Liver (tissue), 9 donors: Measurements from ENCODE around the gene MBP. TPM values are rescaled to one million over a fixed set of nuclear protein-coding genes. Genes with fewer than 3 reads are reported as not detected.

Experiments
- DNase-seq: peaks from one replicate; pipeline ENCODE4 v3.0.0-alpha.2; 2017; ENCODE audit warnings: low spot score
- H3K27ac ChIP-seq, 2 donors: one replicate each; pipeline ENCODE4 v1.7.0; 2013; ENCODE audit warnings: inconsistent platforms in 2 of 2, low read length in 2 of 2, control low read depth in 1 of 2, low read depth in 1 of 2, mild to moderate bottlenecking in 1 of 2
- H3K27me3 ChIP-seq, 4 donors: one replicate each; pipeline versions ENCODE4 v1.6.1 to v1.7.0; 2013; ENCODE audit warnings: low read length in 3 of 4, inconsistent platforms in 1 of 4, mild to moderate bottlenecking in 1 of 4, moderate library complexity in 1 of 4; ENCODE audit not compliant: control insufficient read depth in 4 of 4, insufficient read depth in 4 of 4
- H3K36me3 ChIP-seq, 4 donors: one replicate each; pipeline versions ENCODE4 v1.6.1 to v1.7.0; 2013; ENCODE audit warnings: low read length in 3 of 4, mild to moderate bottlenecking in 3 of 4, low read depth in 1 of 4, moderate library complexity in 1 of 4; ENCODE audit not compliant: control insufficient read depth in 4 of 4, insufficient read depth in 3 of 4
- H3K4me1 ChIP-seq, 4 donors: one replicate each; pipeline versions ENCODE4 v1.6.1 to v1.7.0; 2013; ENCODE audit warnings: low read length in 3 of 4, mild to moderate bottlenecking in 3 of 4, moderate library complexity in 1 of 4; ENCODE audit not compliant: control insufficient read depth in 4 of 4, insufficient read depth in 4 of 4
- H3K4me3 ChIP-seq, 3 donors: one replicate each; pipeline versions ENCODE4 v1.6.1 to v1.7.0; 2013; ENCODE audit warnings: low read length in 3 of 3, control low read depth in 1 of 3, low read depth in 1 of 3, mild to moderate bottlenecking in 1 of 3
- H3K9ac ChIP-seq, 2 donors: one replicate each; pipeline ENCODE4 v1.7.0; 2013; ENCODE audit warnings: low read length in 2 of 2, mild to moderate bottlenecking in 2 of 2, moderate library complexity in 2 of 2, control low read depth in 1 of 2, low read depth in 1 of 2
- H3K9me3 ChIP-seq, 4 donors: one replicate each; pipeline versions ENCODE4 v1.6.1 to v1.7.0; 2013; ENCODE audit warnings: low read length in 3 of 4; ENCODE audit not compliant: control insufficient read depth in 4 of 4
- CTCF ChIP-seq: fragments of 150-350 bp; IDR thresholded peaks from 2 replicates; pipeline ENCODE4 v1.5.1; 2017; ENCODE audit warnings: improper control_type of control experiment, low read depth, low read length; ENCODE audit not compliant: missing input control
- EGR1 ChIP-seq, 2 donors: IDR thresholded peaks; 2 replicates each; pipeline ENCODE4 v1.6.1; 2016 to 2018; ENCODE audit warnings: antibody characterized with exemption in 2 of 2, low read depth in 2 of 2
- FOXA1 ChIP-seq: IDR thresholded peaks from 2 replicates; pipeline ENCODE4 v1.6.1; 2016; ENCODE audit warnings: antibody characterized with exemption
- FOXA2 ChIP-seq: IDR thresholded peaks from 2 replicates; pipeline ENCODE4 v1.6.1; 2016; ENCODE audit warnings: antibody characterized with exemption
- GABPA ChIP-seq, 2 donors: IDR thresholded peaks in 1 of 2; conservative IDR thresholded peaks in 1 of 2; 2 replicates each; pipeline ENCODE4 v1.6.1; 2016; ENCODE audit warnings: antibody characterized with exemption in 2 of 2, mild to moderate bottlenecking in 1 of 2, moderate library complexity in 1 of 2
- HNF4A ChIP-seq, 2 donors: conservative IDR thresholded peaks; 2 replicates each; pipeline ENCODE4 v1.6.1; 2016; ENCODE audit warnings: antibody characterized with exemption in 2 of 2, mild to moderate bottlenecking in 2 of 2
- HNF4G ChIP-seq: IDR thresholded peaks from 2 replicates; pipeline ENCODE4 v1.6.1; 2016; ENCODE audit warnings: antibody characterized with exemption
- NR2F2 ChIP-seq: IDR thresholded peaks from 2 replicates; pipeline ENCODE4 v1.6.1; 2016; ENCODE audit warnings: antibody characterized with exemption
- RAD21 ChIP-seq, 2 donors: IDR thresholded peaks; 2 replicates each; pipeline ENCODE4 v1.6.1; 2016; ENCODE audit warnings: antibody characterized with exemption in 2 of 2, mild to moderate bottlenecking in 2 of 2
- REST ChIP-seq: IDR thresholded peaks from 2 replicates; pipeline ENCODE4 v1.6.1; 2016; ENCODE audit warnings: antibody characterized with exemption, mild to moderate bottlenecking
- RXRA ChIP-seq, 2 donors: IDR thresholded peaks; 2 replicates each; pipeline ENCODE4 v1.6.1; 2017 to 2018; ENCODE audit warnings: antibody characterized with exemption in 2 of 2, mild to moderate bottlenecking in 1 of 2
- SP1 ChIP-seq: IDR thresholded peaks from 2 replicates; pipeline ENCODE4 v1.6.1; 2018; ENCODE audit warnings: antibody characterized with exemption, mild to moderate bottlenecking
- TAF1 ChIP-seq: conservative IDR thresholded peaks from 2 replicates; pipeline ENCODE4 v1.6.1; 2016; ENCODE audit warnings: antibody characterized with exemption, mild to moderate bottlenecking
- YY1 ChIP-seq: IDR thresholded peaks from 2 replicates; pipeline ENCODE4 v1.6.1; 2016; ENCODE audit warnings: antibody characterized with exemption, mild to moderate bottlenecking
- WGBS: extraction: QIAGEN DNeasy Blood & Tissue Kit; methylation state at CpG from one replicate; pipeline ENCODE4 v1.1.7; 2013; 5-methylcytosine and 5-hydroxymethylcytosine counted together
- polyA plus RNA-seq, 2 donors: library from polyadenylated mRNA; stranded (reverse) in 1 of 2; unstranded in 1 of 2; fragments of 200-250 nt in 1 of 2; fragments of >200 nt in 1 of 2; fragmentation: Nextera tagmentation in 1 of 2; extraction: Ambion mirVana in 1 of 2; gene quantifications; one replicate each; pipeline versions ENCODE4 v1.2.1 to v1.2.3, GENCODE V29; 2013 to 2015
- total RNA-seq, 2 donors: library from RNA; depleted of rRNA; stranded (reverse); fragments of >200 nt; gene quantifications; one replicate each; pipeline ENCODE4 v1.2.3, GENCODE V29; 2014
- TF ChIP-seq, protein P1 (sequence below): IDR thresholded peaks from 2 replicates; pipeline ENCODE4 v1.6.1; 2016; ENCODE audit warnings: antibody characterized with exemption
- TF ChIP-seq, protein P2 (sequence below): IDR thresholded peaks from 2 replicates; pipeline ENCODE4 v1.6.1; 2016; ENCODE audit warnings: antibody characterized with exemption
- donor health status: healthy.
- donor health status: healthy.
- donor health status: healthy.
- donor health status: healthy.
- donor health status: healthy.

The MBP gene
- total and polyA plus RNA-seq, 4 donors = 9.7 to 23.3 (median 17.7) TPM

- Histone ChIP-seq H3K9me3 (no peaks in the 10 kb centered on the region), H3K36me3 (no peaks in the 10 kb centered on the region), H3K27ac (no peak overlapping the region), H3K4me3 (no peak overlapping the region), H3K4me1 (peaks cover 15 to 34% (median 24%) of the 10 kb centered on the region in 4 donors), H3K27me3 (no peaks in the 10 kb centered on the region), H3K9ac (no peak overlapping the region)
- 97% methylated on average over 14 of the region's 14 CpGs for WGBS
- TF ChIP-seq, protein P1, sequence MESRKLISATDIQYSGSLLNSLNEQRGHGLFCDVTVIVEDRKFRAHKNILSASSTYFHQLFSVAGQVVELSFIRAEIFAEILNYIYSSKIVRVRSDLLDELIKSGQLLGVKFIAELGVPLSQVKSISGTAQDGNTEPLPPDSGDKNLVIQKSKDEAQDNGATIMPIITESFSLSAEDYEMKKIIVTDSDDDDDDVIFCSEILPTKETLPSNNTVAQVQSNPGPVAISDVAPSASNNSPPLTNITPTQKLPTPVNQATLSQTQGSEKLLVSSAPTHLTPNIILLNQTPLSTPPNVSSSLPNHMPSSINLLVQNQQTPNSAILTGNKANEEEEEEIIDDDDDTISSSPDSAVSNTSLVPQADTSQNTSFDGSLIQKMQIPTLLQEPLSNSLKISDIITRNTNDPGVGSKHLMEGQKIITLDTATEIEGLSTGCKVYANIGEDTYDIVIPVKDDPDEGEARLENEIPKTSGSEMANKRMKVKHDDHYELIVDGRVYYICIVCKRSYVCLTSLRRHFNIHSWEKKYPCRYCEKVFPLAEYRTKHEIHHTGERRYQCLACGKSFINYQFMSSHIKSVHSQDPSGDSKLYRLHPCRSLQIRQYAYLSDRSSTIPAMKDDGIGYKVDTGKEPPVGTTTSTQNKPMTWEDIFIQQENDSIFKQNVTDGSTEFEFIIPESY = no peak
- no peak for TF ChIP-seq FOXA1
- no peak for TF ChIP-seq EGR1 (IDR thresholded peaks at IDR 0.05; ENCODE audit: low read depth in 2 of 2)
- no peak for TF ChIP-seq NR2F2
- TF ChIP-seq HNF4G = no peak
- TF ChIP-seq, protein P2, sequence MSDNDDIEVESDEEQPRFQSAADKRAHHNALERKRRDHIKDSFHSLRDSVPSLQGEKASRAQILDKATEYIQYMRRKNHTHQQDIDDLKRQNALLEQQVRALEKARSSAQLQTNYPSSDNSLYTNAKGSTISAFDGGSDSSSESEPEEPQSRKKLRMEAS = no peak
- no peak for TF ChIP-seq RXRA (IDR thresholded peaks at IDR 0.05)
- TF ChIP-seq YY1 = no peak
- TF ChIP-seq REST = no peak
- no peak for TF ChIP-seq FOXA2
- no peak for TF ChIP-seq GABPA (IDR thresholded peaks at IDR 0.05 in 1 of 2, conservative IDR thresholded peaks at IDR 0.05 in 1 of 2)
- TF ChIP-seq RAD21 (IDR thresholded peaks at IDR 0.05) = no peak
- no peak for TF ChIP-seq SP1
- no peak for TF ChIP-seq CTCF
- peak; percentile 30 for DNase-seq
Observed at GRCh38 chr18:77110936-77111335, 21.6 kb downstream of the MBP start.

- 91% methylated on average over 3 of the region's 3 CpGs for WGBS
- Histone ChIP-seq H3K4me1 (peaks cover 12 to 34% (median 19%) of the 10 kb centered on the region in 4 donors), H3K27me3 (no peaks in the 10 kb centered on the region), H3K4me3 (no peak overlapping the region), H3K9me3 (no peaks in the 10 kb centered on the region), H3K9ac (no peak overlapping the region), H3K27ac (no peak overlapping the region), H3K36me3 (no peaks in the 10 kb centered on the region)
- DNase-seq = no peak
- TF ChIP-seq TAF1 = no peak
- TF ChIP-seq CTCF = no peak
- no peak for TF ChIP-seq REST
- no peak for TF ChIP-seq SP1
- no peak for TF ChIP-seq YY1
- TF ChIP-seq HNF4A (conservative IDR thresholded peaks at IDR 0.05) = no peak
- TF ChIP-seq, protein P1 = no peak
- no peak for TF ChIP-seq GABPA (IDR thresholded peaks at IDR 0.05 in 1 of 2, conservative IDR thresholded peaks at IDR 0.05 in 1 of 2)
- TF ChIP-seq RAD21 (IDR thresholded peaks at IDR 0.05) = no peak
- TF ChIP-seq FOXA2 = no peak
- TF ChIP-seq RXRA (IDR thresholded peaks at IDR 0.05) = no peak
Observed at GRCh38 chr18:77110400-77110799, 22.2 kb downstream of the MBP start.
